ENCODE measurements around the gene CITED4.
"Not testable (repeated sequence)": the region's sequence is repeated elsewhere in the genome, so short reads cannot be mapped to it uniquely, and the experiment has no call there.

CITED4 gene

DNA sequence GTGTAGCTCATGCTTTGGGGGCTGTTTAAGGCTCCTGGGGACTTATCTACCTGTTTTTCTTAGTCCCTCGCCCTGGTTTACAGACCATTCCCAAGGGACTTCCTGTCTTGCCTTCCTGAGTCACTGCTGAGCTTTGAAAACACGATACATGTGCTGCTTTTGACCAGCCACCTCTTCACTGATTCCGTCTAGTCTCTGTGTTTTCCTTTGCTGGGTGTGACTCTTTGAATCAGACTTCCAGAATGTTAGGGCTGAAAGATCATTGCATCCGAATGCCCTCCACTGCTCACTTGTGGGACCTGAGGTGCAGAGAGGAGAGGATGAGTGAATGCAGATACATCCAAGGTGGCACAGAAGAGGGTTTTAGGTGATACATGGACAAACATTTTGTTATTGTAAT, 35.4 kb upstream of the CITED4 start:
- Histone ChIP-seq H3K4me1 (ENCODE audit: insufficient read depth, low read length) (peaks cover 12% of the 10 kb centered on the region), H3K27me3 (ENCODE audit: control insufficient read depth in 1 of 2, insufficient read depth in 2 of 2, low read length in 2 of 2) (no peaks in the 10 kb centered on the region), H3K27ac (ENCODE audit: low read depth, low read length) (no peak overlapping the region), H3K36me3 (ENCODE audit: insufficient read depth, low read length) (no peaks in the 10 kb centered on the region), H3K9ac (ENCODE audit: low read length) (no peak overlapping the region), H3K4me3 (ENCODE audit: low read depth in 1 of 2, low read length in 2 of 2) (no peak overlapping the region), H3K9me3 (ENCODE audit: low read length) (no peaks in the 10 kb centered on the region)

DNA sequence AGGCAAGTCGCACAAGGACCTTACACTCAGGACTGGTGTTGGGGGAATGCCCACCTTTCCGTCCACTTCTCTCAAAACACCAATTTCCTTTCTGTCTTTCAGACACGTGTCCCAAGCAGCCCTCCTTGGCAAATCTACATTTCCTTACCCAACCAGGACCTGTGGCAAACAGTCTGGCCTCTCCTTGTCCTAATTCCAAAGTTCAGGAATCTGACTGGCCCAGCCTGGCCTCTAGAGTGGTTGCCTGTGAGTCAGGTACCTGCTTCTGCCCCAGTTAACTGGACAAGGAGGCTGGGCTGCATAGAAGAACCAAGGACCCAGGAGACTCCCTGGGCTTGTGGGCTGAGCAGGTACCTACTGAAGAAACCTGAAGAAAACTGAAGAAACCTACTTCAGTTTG, 34.3 kb upstream of the CITED4 start:
- H3K9me3 ChIP-seq (ENCODE audit: low read length) = no peaks in the 10 kb centered on the region
- no peaks in the 10 kb centered on the region for H3K36me3 ChIP-seq (ENCODE audit: insufficient read depth, low read length)
- no peak overlapping the region for H3K4me3 ChIP-seq (ENCODE audit: low read depth in 1 of 2, low read length in 2 of 2)
- no peaks in the 10 kb centered on the region for H3K27me3 ChIP-seq (ENCODE audit: control insufficient read depth in 1 of 2, insufficient read depth in 2 of 2, low read length in 2 of 2)
- peaks cover 12% of the 10 kb centered on the region for H3K4me1 ChIP-seq (ENCODE audit: insufficient read depth, low read length)
- no peak overlapping the region for H3K27ac ChIP-seq (ENCODE audit: low read depth, low read length)
- H3K9ac ChIP-seq (ENCODE audit: low read length) = no peak overlapping the region

DNA sequence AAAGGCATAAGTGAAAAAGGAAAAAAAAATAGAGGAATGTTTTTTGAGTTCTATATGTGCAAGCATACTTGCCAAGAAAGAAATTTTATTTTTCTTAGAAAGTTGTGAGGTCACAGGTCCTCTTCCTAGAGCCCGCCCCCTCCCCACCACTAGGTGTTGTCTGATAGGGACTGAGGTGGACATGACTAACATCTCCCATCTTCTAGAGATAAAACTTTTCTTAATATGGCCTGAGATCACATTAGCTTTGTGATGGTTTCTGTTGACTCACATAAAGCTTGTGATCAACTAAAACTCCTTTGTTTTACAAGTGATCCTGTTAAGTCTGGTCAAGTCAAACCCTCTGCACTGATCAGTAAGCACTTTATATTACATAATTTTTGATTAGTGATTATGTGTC, 33.4 kb upstream of the CITED4 start:
- no peak overlapping the region for H3K4me3 ChIP-seq (ENCODE audit: low read depth in 1 of 2, low read length in 2 of 2)
- no peak overlapping the region for H3K9ac ChIP-seq (ENCODE audit: low read length)
- H3K27me3 ChIP-seq (ENCODE audit: control insufficient read depth in 1 of 2, insufficient read depth in 2 of 2, low read length in 2 of 2) = no peaks in the 10 kb centered on the region
- no peaks in the 10 kb centered on the region for H3K36me3 ChIP-seq (ENCODE audit: insufficient read depth, low read length)
- H3K27ac ChIP-seq (ENCODE audit: low read depth, low read length) = no peak overlapping the region
- no peaks in the 10 kb centered on the region for H3K9me3 ChIP-seq (ENCODE audit: low read length)
- H3K4me1 ChIP-seq (ENCODE audit: insufficient read depth, low read length) = peaks cover 12% of the 10 kb centered on the region

DNA sequence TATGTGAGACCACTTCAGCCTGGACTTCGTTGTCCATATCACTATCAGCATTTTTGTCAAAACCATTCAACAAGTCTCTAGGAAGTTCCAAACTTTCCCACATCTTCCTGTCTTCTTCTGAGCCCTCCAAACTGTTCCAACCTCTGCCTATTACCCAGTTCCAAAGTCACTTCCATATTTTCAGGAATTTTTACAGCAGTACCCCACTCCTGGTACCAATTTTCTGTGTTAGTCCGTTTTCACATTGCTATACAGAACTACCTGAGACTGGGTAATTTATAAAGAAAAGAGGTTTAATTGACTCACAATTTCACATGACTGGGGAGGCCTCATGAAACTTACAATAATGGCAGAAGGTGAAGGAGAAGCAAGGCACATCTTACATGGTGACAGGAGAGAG, 32.7 kb upstream of the CITED4 start:
- not testable (repeated sequence) for H3K36me3 ChIP-seq (ENCODE audit: insufficient read depth, low read length); H3K9ac ChIP-seq (ENCODE audit: low read length); H3K9me3 ChIP-seq (ENCODE audit: low read length); H3K27ac ChIP-seq (ENCODE audit: low read depth, low read length); H3K4me3 ChIP-seq (ENCODE audit: low read depth in 1 of 2, low read length in 2 of 2); H3K27me3 ChIP-seq (ENCODE audit: control insufficient read depth in 1 of 2, insufficient read depth in 2 of 2, low read length in 2 of 2)
- peaks cover 12% of the 10 kb centered on the region for H3K4me1 ChIP-seq (ENCODE audit: insufficient read depth, low read length)

DNA sequence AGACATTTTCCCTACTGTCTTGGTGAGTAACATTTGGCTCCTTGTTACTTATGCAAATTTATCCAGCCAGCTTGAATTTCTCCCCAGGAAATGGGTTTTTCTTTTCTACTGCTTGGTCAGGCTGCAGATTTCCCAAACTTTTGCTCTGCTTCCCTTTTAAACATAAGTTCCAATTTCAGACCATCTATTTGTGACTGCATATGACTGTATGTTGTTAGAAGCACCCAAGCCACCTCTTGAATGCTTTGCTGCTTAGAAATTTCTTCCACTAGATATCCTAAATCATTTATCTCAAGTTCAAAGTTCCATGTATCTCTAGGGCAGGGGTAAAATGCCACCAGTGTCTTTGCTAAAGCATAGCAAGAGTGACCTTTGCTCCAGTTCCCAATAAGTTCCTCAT, 32.3 kb upstream of the CITED4 start:
- no peaks in the 10 kb centered on the region for H3K27me3 ChIP-seq (ENCODE audit: control insufficient read depth in 1 of 2, insufficient read depth in 2 of 2, low read length in 2 of 2)
- H3K4me1 ChIP-seq (ENCODE audit: insufficient read depth, low read length) = peaks cover 12% of the 10 kb centered on the region
- H3K27ac ChIP-seq (ENCODE audit: low read depth, low read length) = no peak overlapping the region
- no peaks in the 10 kb centered on the region for H3K36me3 ChIP-seq (ENCODE audit: insufficient read depth, low read length)
- H3K9ac ChIP-seq (ENCODE audit: low read length) = no peak overlapping the region
- no peaks in the 10 kb centered on the region for H3K9me3 ChIP-seq (ENCODE audit: low read length)
- no peak overlapping the region for H3K4me3 ChIP-seq (ENCODE audit: low read depth in 1 of 2, low read length in 2 of 2)

DNA sequence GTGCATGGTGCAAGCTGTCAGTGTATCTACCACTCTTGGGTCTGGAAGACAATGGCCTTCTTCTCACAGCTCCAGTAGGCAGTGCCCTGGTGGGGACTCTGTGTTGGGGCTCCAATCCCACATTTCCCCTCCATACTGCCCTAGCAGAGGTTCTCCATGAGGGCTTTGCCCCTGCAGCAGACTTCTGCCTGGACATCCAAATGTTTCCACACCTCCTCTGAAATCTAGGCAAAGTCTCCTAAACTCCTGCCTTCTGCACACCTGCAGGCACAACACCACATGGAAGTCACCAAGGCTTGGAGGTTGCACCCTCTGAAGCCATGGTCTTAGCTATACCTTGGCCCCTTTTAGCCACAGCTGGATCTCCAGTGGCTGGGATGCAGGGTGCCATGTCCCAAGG, 31.8 kb upstream of the CITED4 start:
- Histone ChIP-seq H3K27ac (ENCODE audit: low read depth, low read length) (no peak overlapping the region), H3K4me1 (ENCODE audit: insufficient read depth, low read length) (peaks cover 11% of the 10 kb centered on the region), H3K4me3 (ENCODE audit: low read depth in 1 of 2, low read length in 2 of 2) (no peak overlapping the region), H3K9ac (ENCODE audit: low read length) (no peak overlapping the region), H3K36me3 (ENCODE audit: insufficient read depth, low read length) (no peaks in the 10 kb centered on the region), H3K27me3 (ENCODE audit: control insufficient read depth in 1 of 2, insufficient read depth in 2 of 2, low read length in 2 of 2) (no peaks in the 10 kb centered on the region), H3K9me3 (ENCODE audit: low read length) (no peaks in the 10 kb centered on the region)

DNA sequence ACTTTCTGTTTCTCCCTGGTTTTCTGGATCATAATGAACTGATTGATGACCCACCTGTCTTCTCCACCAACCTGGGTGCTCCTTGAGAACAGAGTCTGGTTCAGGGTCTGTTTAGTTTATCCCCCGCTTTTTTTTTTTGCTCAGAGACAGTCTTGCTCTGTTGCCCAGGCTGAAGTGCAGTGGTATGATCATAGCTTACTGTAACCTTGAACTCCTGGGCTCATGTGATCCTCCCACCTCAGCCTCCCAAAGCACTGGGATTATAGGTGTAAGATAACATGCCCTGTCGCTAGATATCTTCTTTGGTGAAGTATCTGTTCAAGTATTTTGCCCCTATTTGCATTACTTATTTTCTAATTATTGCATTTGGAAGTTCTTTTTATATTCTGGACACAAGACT, 30.2 kb upstream of the CITED4 start:
- H3K27me3 ChIP-seq (ENCODE audit: control insufficient read depth in 1 of 2, insufficient read depth in 2 of 2, low read length in 2 of 2) = no peaks in the 10 kb centered on the region
- no peak overlapping the region for H3K27ac ChIP-seq (ENCODE audit: low read depth, low read length)
- no peak overlapping the region for H3K9ac ChIP-seq (ENCODE audit: low read length)
- H3K4me3 ChIP-seq (ENCODE audit: low read depth in 1 of 2, low read length in 2 of 2) = no peak overlapping the region
- no peaks in the 10 kb centered on the region for H3K36me3 ChIP-seq (ENCODE audit: insufficient read depth, low read length)
- H3K4me1 ChIP-seq (ENCODE audit: insufficient read depth, low read length) = no peaks in the 10 kb centered on the region
- no peaks in the 10 kb centered on the region for H3K9me3 ChIP-seq (ENCODE audit: low read length)

DNA sequence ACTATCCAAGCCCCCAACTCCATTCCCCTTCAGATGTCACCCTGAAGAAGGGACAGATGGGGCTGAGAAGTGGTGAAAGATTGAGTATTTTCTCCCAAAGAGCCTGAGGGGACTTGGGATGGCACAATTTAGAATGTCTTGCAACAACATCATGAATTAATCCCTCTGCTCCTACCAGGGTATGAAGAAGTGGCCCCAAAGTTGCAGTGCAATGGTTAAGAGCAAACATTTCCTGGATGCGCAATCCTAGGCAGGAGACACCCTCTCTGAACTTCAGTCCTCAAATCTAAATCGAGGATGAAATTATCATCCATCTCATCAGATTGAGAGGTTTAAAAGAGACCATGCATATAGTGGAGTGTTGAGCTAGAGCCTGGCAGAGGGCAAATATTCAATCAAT, 28.6 kb upstream of the CITED4 start:
- H3K27ac ChIP-seq (ENCODE audit: low read depth, low read length) = no peak overlapping the region
- H3K36me3 ChIP-seq (ENCODE audit: insufficient read depth, low read length) = no peaks in the 10 kb centered on the region
- H3K4me1 ChIP-seq (ENCODE audit: insufficient read depth, low read length) = no peaks in the 10 kb centered on the region
- no peaks in the 10 kb centered on the region for H3K27me3 ChIP-seq (ENCODE audit: control insufficient read depth in 1 of 2, insufficient read depth in 2 of 2, low read length in 2 of 2)
- H3K4me3 ChIP-seq (ENCODE audit: low read depth in 1 of 2, low read length in 2 of 2) = no peak overlapping the region
- H3K9ac ChIP-seq (ENCODE audit: low read length) = no peak overlapping the region
- no peaks in the 10 kb centered on the region for H3K9me3 ChIP-seq (ENCODE audit: low read length)

DNA sequence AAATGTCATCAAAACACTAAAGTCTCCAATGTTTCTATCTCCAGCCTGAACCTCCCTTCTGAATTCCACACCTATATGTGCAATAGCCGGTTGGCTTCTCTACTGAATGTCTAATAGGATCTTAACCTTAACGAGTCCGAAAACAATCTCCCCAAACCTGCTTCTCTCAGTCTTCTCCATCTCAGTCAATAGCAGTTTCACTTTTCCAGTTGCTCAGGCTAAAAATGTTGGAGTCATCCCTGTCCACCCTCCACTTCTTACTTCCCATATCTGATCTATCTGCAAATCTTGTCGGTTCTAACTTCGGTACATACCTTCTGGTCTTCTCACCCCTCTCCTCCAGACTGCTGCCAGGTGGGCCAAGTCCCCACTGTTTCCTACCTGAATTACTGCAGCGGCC, 25.5 kb upstream of the CITED4 start:
- H3K36me3 ChIP-seq (ENCODE audit: insufficient read depth, low read length) = no peaks in the 10 kb centered on the region
- H3K4me3 ChIP-seq (ENCODE audit: low read depth in 1 of 2, low read length in 2 of 2) = no peak overlapping the region
- no peaks in the 10 kb centered on the region for H3K9me3 ChIP-seq (ENCODE audit: low read length)
- no peak overlapping the region for H3K27ac ChIP-seq (ENCODE audit: low read depth, low read length)
- peaks cover 4 to 9% of the 10 kb centered on the region in 2 donors for H3K27me3 ChIP-seq (ENCODE audit: control insufficient read depth in 1 of 2, insufficient read depth in 2 of 2, low read length in 2 of 2)
- no peak overlapping the region for H3K9ac ChIP-seq (ENCODE audit: low read length)
- no peaks in the 10 kb centered on the region for H3K4me1 ChIP-seq (ENCODE audit: insufficient read depth, low read length)

DNA sequence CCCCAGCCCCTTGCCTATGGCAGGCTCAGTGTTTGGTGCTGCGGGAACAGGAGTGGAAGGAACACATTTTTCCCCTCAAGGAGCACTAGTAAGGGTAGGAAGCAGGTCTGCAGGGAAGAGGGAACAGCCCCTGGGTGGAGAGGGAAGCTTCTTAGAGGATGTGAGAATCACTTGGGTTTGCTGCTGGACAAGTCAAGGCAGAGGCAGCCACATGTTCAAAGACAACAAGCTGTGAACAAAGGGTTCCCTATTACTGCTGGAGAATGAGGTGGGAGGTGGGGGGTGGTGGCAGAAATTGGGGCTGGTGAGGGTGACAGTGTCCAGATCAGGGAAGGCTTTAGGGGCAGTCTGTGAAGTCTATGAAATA, 24.8 kb upstream of the CITED4 start:
- Histone ChIP-seq H3K4me3 (ENCODE audit: low read depth in 1 of 2, low read length in 2 of 2) (no peak overlapping the region), H3K36me3 (ENCODE audit: insufficient read depth, low read length) (no peaks in the 10 kb centered on the region), H3K9ac (ENCODE audit: low read length) (no peak overlapping the region), H3K27ac (ENCODE audit: low read depth, low read length) (no peak overlapping the region), H3K27me3 (ENCODE audit: control insufficient read depth in 1 of 2, insufficient read depth in 2 of 2, low read length in 2 of 2) (peaks cover 4 to 9% of the 10 kb centered on the region in 2 donors), H3K4me1 (ENCODE audit: insufficient read depth, low read length) (no peaks in the 10 kb centered on the region), H3K9me3 (ENCODE audit: low read length) (no peaks in the 10 kb centered on the region)

DNA sequence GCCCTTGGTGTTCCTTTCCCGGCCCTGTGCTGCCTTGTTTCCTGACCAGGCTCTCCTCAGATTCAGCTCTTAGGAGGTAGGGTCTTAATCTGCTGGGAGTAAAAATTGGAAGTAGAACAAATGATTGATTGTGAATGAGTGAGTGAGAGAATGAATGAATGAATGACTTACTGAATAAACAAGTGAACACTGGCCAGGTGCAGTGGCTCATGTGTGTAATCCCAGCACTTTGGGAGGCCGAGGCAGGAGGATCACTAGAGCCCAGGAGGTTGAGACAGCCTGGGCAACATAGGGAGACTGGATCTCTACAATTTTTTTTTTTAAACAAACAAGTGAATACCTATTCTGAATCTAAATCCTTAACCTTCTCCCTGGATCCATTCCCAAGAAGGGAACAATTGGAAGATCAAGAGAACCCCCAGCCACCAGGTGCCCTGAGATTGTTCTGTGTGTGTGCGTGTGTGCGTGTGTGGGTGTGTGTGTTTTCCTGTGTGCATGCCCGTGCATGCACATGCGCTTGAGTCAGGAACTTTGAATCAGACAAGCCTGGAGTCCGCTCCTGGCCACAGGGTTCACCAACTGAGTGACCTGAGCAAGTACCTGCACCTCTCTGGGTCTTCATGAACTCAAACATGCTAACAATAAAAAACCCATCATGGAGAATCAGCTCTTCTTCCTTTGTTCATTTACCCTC, 24.3 kb upstream of the CITED4 start:
- Histone ChIP-seq H3K4me1 (ENCODE audit: insufficient read depth, low read length) (no peaks in the 10 kb centered on the region), H3K9ac (ENCODE audit: low read length) (no peak overlapping the region), H3K27ac (ENCODE audit: low read depth, low read length) (no peak overlapping the region), H3K4me3 (ENCODE audit: low read depth in 1 of 2, low read length in 2 of 2) (no peak overlapping the region), H3K27me3 (ENCODE audit: control insufficient read depth in 1 of 2, insufficient read depth in 2 of 2, low read length in 2 of 2) (peaks cover 4 to 9% of the 10 kb centered on the region in 2 donors), H3K9me3 (ENCODE audit: low read length) (no peaks in the 10 kb centered on the region), H3K36me3 (ENCODE audit: insufficient read depth, low read length) (no peaks in the 10 kb centered on the region)

DNA sequence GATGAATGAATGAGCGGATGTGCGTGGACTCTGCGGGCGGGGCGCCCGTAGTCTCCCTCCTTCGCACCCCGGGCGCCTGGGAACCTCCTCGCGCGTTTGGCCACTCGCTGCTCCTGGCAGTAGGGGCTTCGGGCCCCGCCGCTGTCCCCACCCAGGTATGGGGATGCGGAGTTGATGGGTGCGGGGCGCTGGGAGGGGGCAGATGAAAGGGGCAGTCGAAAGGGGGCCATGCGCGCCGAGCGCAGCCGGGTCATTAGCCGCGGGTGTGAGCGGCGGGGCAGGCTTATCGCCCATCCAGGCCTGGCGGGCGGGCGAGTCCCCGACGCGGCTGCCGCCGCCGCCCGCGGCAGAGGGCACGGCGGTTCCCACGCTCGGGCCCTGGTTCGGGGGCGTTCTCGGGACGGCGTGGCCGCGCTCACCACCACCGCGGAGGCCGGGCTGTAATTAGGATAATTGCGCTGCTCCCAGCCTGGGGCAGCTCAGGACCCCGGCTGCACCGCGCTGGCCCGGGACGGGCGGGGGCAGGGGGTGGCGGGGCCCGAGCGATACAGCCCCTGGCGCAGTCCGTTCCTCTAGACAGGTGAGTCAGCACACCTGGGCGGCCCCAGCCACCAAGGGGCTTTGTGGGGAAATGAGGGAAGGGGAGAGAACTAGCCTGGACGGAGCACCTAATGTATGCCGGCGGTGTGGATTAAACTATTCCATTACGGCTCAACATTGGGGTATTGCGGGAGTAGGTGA, 22.1 kb upstream of the CITED4 start:
- Histone ChIP-seq H3K9ac (ENCODE audit: low read length) (no peak overlapping the region), H3K9me3 (ENCODE audit: low read length) (no peaks in the 10 kb centered on the region), H3K36me3 (ENCODE audit: insufficient read depth, low read length) (no peaks in the 10 kb centered on the region), H3K27ac (ENCODE audit: low read depth, low read length) (no peak overlapping the region), H3K27me3 (ENCODE audit: control insufficient read depth in 1 of 2, insufficient read depth in 2 of 2, low read length in 2 of 2) (peaks cover 4 to 9% of the 10 kb centered on the region in 2 donors), H3K4me3 (ENCODE audit: low read depth in 1 of 2, low read length in 2 of 2) (peak overlapping the region in 1 of 2 donors; percentile 8), H3K4me1 (ENCODE audit: insufficient read depth, low read length) (no peaks in the 10 kb centered on the region)

Measured in muscle layer of colon (tissue), 2 donors.